ENCODE data around the gene DDX24.

DNA sequence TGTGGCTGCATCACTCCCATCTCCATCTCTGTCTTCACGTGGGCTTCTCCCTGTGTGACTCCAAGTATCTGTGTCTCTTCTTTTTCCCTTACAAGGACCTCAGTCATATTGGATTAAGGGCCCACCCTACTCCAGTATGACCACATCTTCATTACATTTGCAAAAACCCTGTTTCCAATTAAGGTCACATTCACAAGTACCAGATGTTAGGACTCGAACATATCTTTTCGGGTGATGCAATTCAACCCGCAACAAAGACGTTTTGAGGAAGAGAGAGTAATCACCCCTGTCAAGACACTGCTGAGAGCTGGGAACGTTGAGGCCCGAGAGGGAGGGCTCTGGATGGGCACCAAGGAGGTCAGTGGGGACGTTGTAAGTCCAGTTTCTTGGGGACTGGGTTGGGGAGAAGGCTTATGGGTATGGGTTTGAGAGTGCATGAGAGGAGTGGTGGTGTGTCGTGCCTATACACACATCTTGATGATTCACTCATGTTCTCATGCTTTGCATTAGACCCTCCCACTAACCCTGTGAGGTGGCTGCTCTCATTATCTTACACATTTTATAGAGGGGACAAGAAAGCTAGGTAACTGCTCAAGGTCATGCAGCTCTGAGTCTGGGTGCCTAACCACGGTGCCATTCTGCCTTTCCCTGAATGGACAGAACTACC, 17.5 kb upstream of the DDX24 start:
- TF ChIP-seq CTCF (IDR thresholded peaks at IDR 0.05) (no peak), POLR2AphosphoS5 (IDR thresholded peaks at IDR 0.05; ENCODE audit: insufficient read depth in 1 of 2, low read depth in 1 of 2) (no peak)

Data from vagina (tissue), 2 donors.